ENCODE data around the gene MPP1. TPM values are rescaled to one million over a fixed set of nuclear protein-coding genes. Genes with fewer than 3 reads are reported as not detected.

Gene MPP1
- 45.3 TPM for total RNA-seq
- long read RNA-seq, transcript MPP1-202 (12 exons, 2,042 nt) = major isoform, 55 of 63 reads
- long read RNA-seq, partial matches to known transcripts = 1 of 63 reads
- long read RNA-seq, other reads (novel, unspliced or antisense) = 5 of 63 reads

DNA sequence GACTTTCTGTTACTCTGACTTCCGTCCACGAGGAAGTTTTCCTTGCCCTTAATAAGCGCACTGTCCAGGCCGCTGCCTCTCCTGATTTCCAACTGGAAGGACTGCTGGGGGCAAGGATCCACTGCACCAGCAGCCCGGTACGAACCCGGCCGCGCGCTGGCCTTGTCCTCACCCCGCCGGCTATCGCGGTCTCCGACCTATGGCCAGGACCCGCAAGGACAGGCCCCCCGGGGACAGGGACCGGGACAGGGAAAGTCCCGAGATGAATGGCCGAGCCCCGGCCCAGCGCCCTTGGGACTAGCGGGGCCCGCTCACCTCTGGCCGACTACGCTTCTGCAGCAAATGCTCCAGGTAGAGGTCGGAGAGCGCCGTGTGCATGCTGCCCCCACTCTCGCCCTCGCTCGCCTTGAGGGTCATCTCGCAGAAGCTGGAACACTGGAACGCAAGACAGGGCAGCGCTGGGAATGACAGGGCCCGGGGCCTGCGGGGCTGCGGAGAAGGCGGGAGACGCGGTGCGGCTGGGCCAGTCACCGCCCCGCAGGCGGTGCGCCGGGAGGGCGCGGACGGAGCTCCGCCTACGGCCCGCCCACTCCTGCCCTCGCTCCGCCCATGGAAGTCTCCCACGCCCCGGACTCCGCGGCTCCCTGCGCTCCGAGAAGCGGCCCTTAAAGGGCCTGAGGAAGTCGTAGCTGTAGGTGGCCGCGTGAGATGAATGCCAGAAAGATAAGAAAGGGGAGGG, at the start of gene MPP1:
Gene MPP1, minus strand, starts transcription at position 529 of the 739 bp plus-strand sequence. Its CDS starts 112 bp downstream, at position 417.
- TF ChIP-seq, protein P1, sequence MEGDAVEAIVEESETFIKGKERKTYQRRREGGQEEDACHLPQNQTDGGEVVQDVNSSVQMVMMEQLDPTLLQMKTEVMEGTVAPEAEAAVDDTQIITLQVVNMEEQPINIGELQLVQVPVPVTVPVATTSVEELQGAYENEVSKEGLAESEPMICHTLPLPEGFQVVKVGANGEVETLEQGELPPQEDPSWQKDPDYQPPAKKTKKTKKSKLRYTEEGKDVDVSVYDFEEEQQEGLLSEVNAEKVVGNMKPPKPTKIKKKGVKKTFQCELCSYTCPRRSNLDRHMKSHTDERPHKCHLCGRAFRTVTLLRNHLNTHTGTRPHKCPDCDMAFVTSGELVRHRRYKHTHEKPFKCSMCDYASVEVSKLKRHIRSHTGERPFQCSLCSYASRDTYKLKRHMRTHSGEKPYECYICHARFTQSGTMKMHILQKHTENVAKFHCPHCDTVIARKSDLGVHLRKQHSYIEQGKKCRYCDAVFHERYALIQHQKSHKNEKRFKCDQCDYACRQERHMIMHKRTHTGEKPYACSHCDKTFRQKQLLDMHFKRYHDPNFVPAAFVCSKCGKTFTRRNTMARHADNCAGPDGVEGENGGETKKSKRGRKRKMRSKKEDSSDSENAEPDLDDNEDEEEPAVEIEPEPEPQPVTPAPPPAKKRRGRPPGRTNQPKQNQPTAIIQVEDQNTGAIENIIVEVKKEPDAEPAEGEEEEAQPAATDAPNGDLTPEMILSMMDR (IDR thresholded peaks at IDR 0.05) = no peak
- H3K27me3 ChIP-seq = no peaks in the 10 kb centered on the region
- H3K9me3 ChIP-seq = no peaks in the 10 kb centered on the region
- DNase-seq (peak; percentile 88), ATAC-seq (peak; percentile 100)
- peak within 1 kb of the TSS; percentile 75 for H3K27ac ChIP-seq
- intact Hi-C loops (cut with DNase I) = no loop called here
- no peaks in the 10 kb centered on the region for H3K36me3 ChIP-seq
- H3K4me3 ChIP-seq = peak within 1 kb of the TSS; percentile 65
- peaks cover 8% of the 10 kb centered on the region for H3K4me1 ChIP-seq

DNA sequence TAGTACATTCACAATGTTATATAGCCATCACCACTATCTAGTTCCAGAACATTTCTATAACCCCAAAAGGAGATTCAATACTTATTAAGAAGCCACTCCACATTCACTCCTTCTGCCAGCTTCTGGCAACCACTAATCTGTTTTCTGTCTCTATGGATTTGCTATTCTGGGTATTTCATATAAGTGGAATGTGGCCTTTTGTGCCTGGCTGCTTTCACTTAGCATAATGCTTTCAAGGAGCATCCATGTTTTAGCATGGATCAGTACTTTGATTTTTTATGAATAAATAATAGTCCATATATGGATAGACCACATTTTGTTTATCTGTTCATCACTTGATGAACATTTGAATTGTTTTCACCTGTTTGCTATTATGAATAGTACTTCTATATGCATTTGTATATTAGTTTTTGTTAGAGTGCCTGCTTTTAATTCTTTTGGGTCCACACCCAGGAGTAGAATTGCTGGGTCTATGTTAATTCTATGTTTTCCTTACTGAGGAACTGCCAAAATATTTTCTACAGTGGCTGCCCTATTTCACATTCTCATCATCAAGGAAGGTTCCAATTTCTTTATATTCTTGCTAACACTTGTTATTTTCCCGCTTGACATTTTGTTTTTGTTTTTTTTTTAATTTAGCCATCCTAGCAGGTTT, 45.8 kb upstream of the MPP1 start:
- H3K4me3 ChIP-seq = no peak overlapping the region
- DNase-seq (no peak), ATAC-seq (no peak)
- no peaks in the 10 kb centered on the region for H3K4me1 ChIP-seq
- no peaks in the 10 kb centered on the region for H3K36me3 ChIP-seq
- TF ChIP-seq, protein P1 (IDR thresholded peaks at IDR 0.05) = no peak
- H3K9me3 ChIP-seq = no peaks in the 10 kb centered on the region
- H3K27ac ChIP-seq = no peak overlapping the region
- no peaks in the 10 kb centered on the region for H3K27me3 ChIP-seq
- intact Hi-C loops (cut with DNase I) = no loop called here

DNA sequence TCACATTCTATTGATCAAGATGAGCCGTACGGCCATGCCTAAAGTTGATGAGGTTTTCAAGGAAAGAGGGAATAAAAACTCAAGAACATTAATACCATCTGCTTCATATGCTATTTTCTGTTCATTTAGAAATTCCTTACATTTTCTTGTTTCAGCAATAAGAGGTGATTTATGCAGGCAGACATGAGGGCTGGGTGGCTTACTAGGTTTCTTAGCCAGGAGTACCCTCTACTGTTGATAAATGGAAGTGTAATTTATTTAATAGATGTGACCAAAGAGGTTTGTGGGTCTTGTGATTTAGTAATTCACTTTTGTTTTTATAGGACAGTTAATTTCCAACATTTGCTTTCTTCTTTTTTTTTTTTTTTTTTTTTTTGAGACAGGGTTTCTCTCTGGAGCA, 35.6 kb upstream of the MPP1 start:
- H3K4me3 ChIP-seq = no peak overlapping the region
- H3K4me1 ChIP-seq = no peaks in the 10 kb centered on the region
- no peaks in the 10 kb centered on the region for H3K36me3 ChIP-seq
- DNase-seq (no peak), ATAC-seq (peak; percentile 73)
- intact Hi-C loops (cut with DNase I) = no loop called here
- no peak overlapping the region for H3K27ac ChIP-seq
- H3K9me3 ChIP-seq = no peaks in the 10 kb centered on the region
- no peaks in the 10 kb centered on the region for H3K27me3 ChIP-seq
- TF ChIP-seq, protein P1 (IDR thresholded peaks at IDR 0.05) = peak; percentile 51

DNA sequence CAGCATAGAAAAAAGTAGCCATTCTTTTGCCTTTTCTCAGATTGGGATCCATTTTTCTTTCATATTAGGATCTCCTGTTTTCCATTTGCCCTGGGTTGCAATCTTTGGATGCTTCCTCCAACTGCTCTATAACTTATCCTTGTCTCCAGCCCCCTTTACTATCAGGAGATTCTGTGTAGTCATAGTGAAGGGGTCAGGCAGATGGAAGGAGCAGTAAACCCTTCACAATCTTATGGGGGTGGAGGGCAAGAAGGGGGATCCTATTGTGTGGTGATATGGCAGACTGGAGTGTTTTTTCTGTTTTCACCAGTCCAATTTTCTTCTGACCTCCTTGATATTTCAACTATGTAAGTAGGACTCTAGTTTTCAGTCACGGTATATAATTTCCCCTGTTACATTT, 30.9 kb upstream of the MPP1 start:
- Histone ChIP-seq H3K9me3 (no peaks in the 10 kb centered on the region), H3K4me1 (no peaks in the 10 kb centered on the region), H3K36me3 (no peaks in the 10 kb centered on the region), H3K27ac (no peak overlapping the region), H3K27me3 (no peaks in the 10 kb centered on the region), H3K4me3 (no peak overlapping the region)
- no peak for ATAC-seq
- TF ChIP-seq, protein P1 (IDR thresholded peaks at IDR 0.05) = no peak
- intact Hi-C loops (cut with DNase I) = no loop called here
- DNase-seq = no peak

DNA sequence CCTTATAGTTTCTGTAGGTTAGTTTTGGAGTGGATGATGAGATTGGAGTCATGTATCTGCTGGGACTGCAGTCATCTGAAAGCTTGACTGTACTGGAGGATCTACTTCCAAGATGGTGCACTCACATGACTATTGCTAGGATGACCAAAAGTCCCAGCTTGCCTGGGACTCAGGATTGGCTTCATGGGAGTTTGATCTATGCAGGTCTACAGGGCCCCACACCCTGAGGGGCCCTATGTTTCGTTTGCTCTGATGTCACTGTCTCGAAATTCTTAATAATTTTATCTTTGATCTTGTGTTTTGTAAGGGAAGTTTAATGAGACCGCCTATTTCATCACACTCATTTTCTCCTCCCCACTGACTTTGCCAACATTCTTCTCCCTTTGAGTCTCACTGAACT, 29.3 kb upstream of the MPP1 start, which contains the start of gene SMIM9:
Gene SMIM9, minus strand, starts transcription at position 101 of the 400 bp plus-strand sequence. CDS start 3,806 bp downstream, outside the sequence.
- DNase-seq (no peak), ATAC-seq (no peak)
- no peaks in the 10 kb centered on the region for H3K9me3 ChIP-seq
- no peaks in the 10 kb centered on the region for H3K27me3 ChIP-seq
- TF ChIP-seq, protein P1 (IDR thresholded peaks at IDR 0.05) = no peak
- no peaks in the 10 kb centered on the region for H3K4me1 ChIP-seq
- H3K36me3 ChIP-seq = no peaks in the 10 kb centered on the region
- no peak within 1 kb of the TSS for H3K27ac ChIP-seq
- H3K4me3 ChIP-seq = no peak within 1 kb of the TSS
- intact Hi-C loops (cut with DNase I) = no loop called here
